Measurements from ENCODE around the gene RRAS2. TPM values are rescaled to one million over a fixed set of nuclear protein-coding genes. Genes with fewer than 3 reads are reported as not detected.

Gene RRAS2
- total and polyA plus RNA-seq, 9 of the 15 experiments (the other 6 are each of a cell fraction or from before 2014, with no cell fraction given) = 9.4 to 47.5 (median 37.6) TPM

DNA sequence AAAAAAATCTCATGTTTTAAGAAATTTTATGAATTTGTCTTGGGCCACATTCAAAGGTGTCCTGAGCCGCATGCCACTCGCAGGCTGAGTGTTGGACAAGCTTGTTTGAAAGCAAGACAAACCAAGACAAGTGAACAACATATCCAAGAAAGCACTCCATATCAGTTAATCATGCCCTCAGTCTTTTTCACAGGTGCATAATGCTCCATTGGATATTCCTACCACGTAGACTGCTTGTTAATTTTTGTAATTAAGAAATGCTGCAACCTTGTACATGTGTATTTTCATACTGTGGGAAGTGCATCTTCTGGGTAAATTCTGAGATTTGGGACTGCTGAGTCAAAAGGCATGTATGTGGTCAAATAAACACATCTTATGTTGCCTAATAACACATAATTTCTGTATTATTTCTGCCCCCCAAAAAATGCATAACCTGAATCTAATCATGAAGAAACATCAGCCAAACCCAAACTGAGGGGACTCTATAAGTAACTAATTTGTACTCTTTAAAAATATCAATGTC, 8.2 kb downstream of the RRAS2 start:
- H3K4me3 ChIP-seq = no peak overlapping the region
- ChIA-PET CTCF (ENCODE audit: low intra/inter-chr PET ratio) (no interaction called here), POLR2A (interaction anchor here (0.6 kb wide), 1 partner anchor 128 kb away, joined by 3 read pairs; no protein-coding TSS in a partner anchor)
- intact Hi-C loops (cut with micrococcal nuclease) = no loop called here
- no peak overlapping the region for H3K4me2 ChIP-seq (ENCODE audit: insufficient read depth, low read length)
- H3K9me1 ChIP-seq (ENCODE audit: control insufficient read depth, insufficient read depth, low read length) = no peaks in the 10 kb centered on the region
- no peaks in the 10 kb centered on the region for H4K20me1 ChIP-seq (replicated peaks; ENCODE audit: control insufficient read depth, insufficient read depth, low read length)
- peaks cover 3% of the 10 kb centered on the region; the same call in 1 of the 2 replicates for H3K9me3 ChIP-seq (replicated peaks; ENCODE audit: control insufficient read depth, insufficient read depth, low read depth, low read length)
- TF ChIP-seq RFX5 (IDR thresholded peaks at IDR 0.05; ENCODE audit: low read depth, low read length) (no peak), U2AF2 (optimal IDR thresholded peaks at IDR 0.05; ENCODE audit: low read depth, low read length) (no peak), SREBF2 (CRISPR knock-in tag; IDR thresholded peaks at IDR 0.05) (no peak), GATA2 (CRISPR knock-in tag; IDR thresholded peaks at IDR 0.05) (no peak), KLF13 (tag; IDR thresholded peaks at IDR 0.05; ENCODE audit: borderline replicate concordance, low read depth) (no peak), CBX8 (IDR thresholded peaks at IDR 0.05; ENCODE audit: borderline replicate concordance, extremely low read depth, low read depth, low read length, poor library complexity, severe bottlenecking) (no peak), CBX2 (IDR thresholded peaks at IDR 0.05; ENCODE audit: insufficient read depth, low read length, poor library complexity, severe bottlenecking) (no peak), CHD2 (IDR thresholded peaks at IDR 0.05; ENCODE audit: low read depth, low read length) (no peak), ZNF830 (CRISPR knock-in tag; IDR thresholded peaks at IDR 0.05) (no peak), ZNF146 (CRISPR knock-in tag; IDR thresholded peaks at IDR 0.05; ENCODE audit: unreplicated experiment) (peak; percentile 64), MAFK (IDR thresholded peaks at IDR 0.05; ENCODE audit: low read length) (no peak), E2F1 (CRISPR knock-in tag; IDR thresholded peaks at IDR 0.05) (no peak), TARDBP (IDR thresholded peaks at IDR 0.05) (no peak), ZNF197 (CRISPR knock-in tag; IDR thresholded peaks at IDR 0.05; ENCODE audit: low read depth) (no peak), RBM25 (IDR thresholded peaks at IDR 0.05; ENCODE audit: low read depth, low read length, severe bottlenecking) (peak; percentile 33), ZNF551 (CRISPR knock-in tag; IDR thresholded peaks at IDR 0.05) (no peak), ZNF224 (CRISPR knock-in tag; IDR thresholded peaks at IDR 0.05) (no peak)
- TF ChIP-seq, protein P1, sequence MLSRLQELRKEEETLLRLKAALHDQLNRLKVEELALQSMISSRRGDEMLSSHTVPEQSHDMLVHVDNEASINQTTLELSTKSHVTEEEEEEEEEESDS (CRISPR knock-in tag; IDR thresholded peaks at IDR 0.05) = no peak
- FAIRE-seq (no peak), ATAC-seq (no peak), DNase-seq (ENCODE audit: extremely low read depth in 1 of 4, low spot score in 3 of 4) (no peak)
- WGBS (ENCODE audit: insufficient coverage, low coverage, missing lambda C conversion rate) = 93% methylated on average over 3 of the region's 3 CpGs
- no peaks in the 10 kb centered on the region for H3K27me3 ChIP-seq (ENCODE audit: control insufficient read depth in 2 of 2, insufficient read depth in 2 of 2, low read length in 2 of 2)
- H2AFZ ChIP-seq (ENCODE audit: low read depth, low read length) = no peak overlapping the region
- no peak overlapping the region for H3K27ac ChIP-seq (ENCODE audit: extremely low read depth, low read depth, low read length)
- peaks cover 86% of the 10 kb centered on the region for H3K79me2 ChIP-seq (ENCODE audit: control insufficient read depth, insufficient read depth, low read length)
- no peak overlapping the region for H3K9ac ChIP-seq (ENCODE audit: insufficient read depth in 1 of 2, low read depth in 2 of 2, low read length in 2 of 2)
- in situ Hi-C loops (cut with MboI) = no loop called here
- H3K4me1 ChIP-seq (replicated peaks in 1 of 2; ENCODE audit: control insufficient read depth in 2 of 2, insufficient read depth in 2 of 2, low read length in 2 of 2) = no peaks in the 10 kb centered on the region
- BruUV-seq (replicated peaks) = no TSS peak
- H3K36me3 ChIP-seq (ENCODE audit: control insufficient read depth, insufficient read depth, low read length) = no peaks in the 10 kb centered on the region
